ENCODE measurements around the gene TAPBPL.
"Not testable (repeated sequence)": the region's sequence is repeated elsewhere in the genome, so short reads cannot be mapped to it uniquely, and the experiment has no call there.

TAPBPL gene

GRCh38 chr12:6493497-6494257, 41.8 kb downstream of the TAPBPL start, which contains the start of gene NCAPD2:
NCAPD2 (plus strand) TSS chr12:6494102; CDS start chr12:6495099, 997 bp downstream.
- DNase-seq (ENCODE audit: low read depth in 2 of 2), result peak; percentile 92 to 94

GRCh38 chr12:6494258-6494743, 42.5 kb downstream of the TAPBPL start:
- no peak for DNase-seq (ENCODE audit: low read depth in 2 of 2)

- DNase-seq (ENCODE audit: low read depth in 2 of 2), result no peak
Observed at GRCh38 chr12:6494968-6495367, 43.1 kb downstream of the TAPBPL start.

GRCh38 chr12:6497291-6497690, 45.4 kb downstream of the TAPBPL start:
- not testable (repeated sequence) for DNase-seq (ENCODE audit: low read depth in 2 of 2)

- no peak for DNase-seq (ENCODE audit: low read depth in 2 of 2)
Observed at GRCh38 chr12:6500466-6500865, 48.6 kb downstream of the TAPBPL start.

GRCh38 chr12:6507102-6507998, 55.5 kb downstream of the TAPBPL start:
- DNase-seq (ENCODE audit: low read depth in 2 of 2), result no peak

GRCh38 chr12:6508087-6508486, 56.2 kb downstream of the TAPBPL start:
- no peak for DNase-seq (ENCODE audit: low read depth in 2 of 2)

Data from stimulated activated CD4-positive, alpha-beta T cell treated with anti-CD3 and anti-CD28 coated beads, Interleukin-15, amount 100 ng/mL, for 48 hours (primary cell).